ENCODE results near the gene TMEM236. TPM values are rescaled to one million over a fixed set of nuclear protein-coding genes. Genes with fewer than 3 reads are reported as not detected.

Gene TMEM236
- total and polyA plus RNA-seq, 4 experiments from 2014 or later = 0.03 to 0.17 (median 0.17) TPM; not detected in 1

- DNase-seq = peak in 2 of 5 donors; percentile 6 to 7
- no peak overlapping the region for H3K27ac ChIP-seq (ENCODE audit: low read depth, low read length)
- Mint-ChIP-seq H3K4me1 (peaks cover 0 to 7% (median 1%) of the 10 kb centered on the region in 4 donors), H3K36me3 (no peaks in the 10 kb centered on the region), H3K4me3 (no peak overlapping the region), H3K27me3 (peaks cover 0 to 2% of the 10 kb centered on the region in 2 donors), H3K27ac (no peak overlapping the region), H3K9me3 (no peaks in the 10 kb centered on the region)
- no peak overlapping the region for H3K4me3 ChIP-seq (ENCODE audit: low read length in 2 of 2)
- no peaks in the 10 kb centered on the region for H3K36me3 ChIP-seq (ENCODE audit: insufficient read depth, low read length)
- no peaks in the 10 kb centered on the region for H3K9me3 ChIP-seq (ENCODE audit: control insufficient read depth in 1 of 2, low read length in 2 of 2)
- no peaks in the 10 kb centered on the region for H3K4me1 ChIP-seq (ENCODE audit: insufficient read depth, low read length)
- intact Hi-C loops (cut with micrococcal nuclease) = loop anchor here (1.0 kb wide), 1 partner anchor 25 kb away; no protein-coding TSS in a partner anchor
- POLR2A ChIA-PET (ENCODE audit: partially characterized antibody) = no interaction called here
- no peaks in the 10 kb centered on the region for H3K27me3 ChIP-seq (ENCODE audit: insufficient read depth, low read length)
- CTCF ChIA-PET (ENCODE audit: partially characterized antibody) = interaction anchor here (0.8 to 7.3 kb wide), 6 partner anchors 9 to 1787 kb away, joined by 3 to 60 read pairs (median 4); no protein-coding TSS in a partner anchor
These were observed 95.7 kb downstream of the TMEM236 start for GRCh38 chr10:17847585-17848296.

GRCh38 chr10:17848646-17849045 lies 96.6 kb downstream of the TMEM236 start:
- Histone ChIP-seq H3K27ac (ENCODE audit: low read depth, low read length) (no peak overlapping the region), H3K27me3 (ENCODE audit: insufficient read depth, low read length) (no peaks in the 10 kb centered on the region), H3K36me3 (ENCODE audit: insufficient read depth, low read length) (no peaks in the 10 kb centered on the region), H3K9me3 (ENCODE audit: control insufficient read depth in 1 of 2, low read length in 2 of 2) (no peaks in the 10 kb centered on the region), H3K4me1 (ENCODE audit: insufficient read depth, low read length) (no peaks in the 10 kb centered on the region), H3K4me3 (ENCODE audit: low read length in 2 of 2) (no peak overlapping the region)
- Mint-ChIP-seq H3K36me3 (no peaks in the 10 kb centered on the region), H3K4me3 (no peak overlapping the region), H3K9me3 (no peaks in the 10 kb centered on the region), H3K27me3 (peaks cover 0 to 2% of the 10 kb centered on the region in 2 donors), H3K27ac (no peak overlapping the region), H3K4me1 (peaks cover 0 to 7% (median 1%) of the 10 kb centered on the region in 4 donors)
- DNase-seq = no peak
- ChIA-PET POLR2A (ENCODE audit: partially characterized antibody) (no interaction called here), CTCF (ENCODE audit: partially characterized antibody) (interaction anchor here (1.3 to 7.3 kb wide), 3 partner anchors 8 to 24 kb away, joined by 4 to 60 read pairs (median 4); no protein-coding TSS in a partner anchor)
- intact Hi-C loops (cut with micrococcal nuclease) = no loop called here

Small RNAs within 50 kb of the gene (microRNA-seq; reads per million reads assigned to microRNA genes)
- not detected for gene MIR511 (ENCODE audit: borderline microRNAs expressed, borderline number of aligned reads, borderline replicate concordance)

Other genes starting within 250 kb of the TMEM236 start
- 1 to 10 TPM; 1.7 to 3.4 TPM for gene HACD1, start 134.8 kb upstream of the TMEM236 start, total RNA-seq
- gene HACD1, start 134.8 kb upstream of the TMEM236 start, polyA plus RNA-seq = 1 to 10 TPM; 1.4 to 3.1 TPM
- gene STAM, start 108.0 kb upstream of the TMEM236 start, total RNA-seq = 10 to 100 TPM; 31.7 to 34.0 TPM
- 10 to 100 TPM; 11.3 to 13.8 TPM for gene STAM, start 108.0 kb upstream of the TMEM236 start, polyA plus RNA-seq
- 1 to 10 TPM; 1.9 to 2.3 TPM for gene MRC1, start 57.1 kb downstream of the TMEM236 start, total RNA-seq
- under 1 TPM in 1 of 2 donors, not detected in 1; 0.07 TPM for gene MRC1, start 57.1 kb downstream of the TMEM236 start, polyA plus RNA-seq
- gene SLC39A12, start 199.7 kb downstream of the TMEM236 start, total RNA-seq = not detected
- gene SLC39A12, start 199.7 kb downstream of the TMEM236 start, polyA plus RNA-seq = not detected